Stimulated activated CD8-positive, alpha-beta memory T cell treated with anti-CD3 and anti-CD28 coated beads, Interleukin-7, amount 100 ng/mL, for 1 hour (primary cell): ENCODE results near the gene CLIP1.
"Not testable (repeated sequence)": the region's sequence is repeated elsewhere in the genome, so short reads cannot be mapped to it uniquely, and the experiment has no call there.

Experiments used
- DNase-seq, 2 donors: peaks; one replicate each; pipeline ENCODE4 v3.0.0-alpha.2; 2020; ENCODE audit warnings: low read depth in 2 of 2

The CLIP1 gene

GRCh38 chr12:122395319-122395718 lies 27.1 kb downstream of the CLIP1 start:
- no peak for DNase-seq

GRCh38 chr12:122394626-122395194 lies 27.8 kb downstream of the CLIP1 start:
- no peak for DNase-seq

- DNase-seq: no peak
Measured at GRCh38 chr12:122393817-122394216, 28.7 kb downstream of the CLIP1 start.

- no peak for DNase-seq
Measured at GRCh38 chr12:122392411-122392810, 30.1 kb downstream of the CLIP1 start.

GRCh38 chr12:122389677-122390076 lies 32.8 kb downstream of the CLIP1 start:
- no peak for DNase-seq

GRCh38 chr12:122387887-122388286 lies 34.6 kb downstream of the CLIP1 start:
- no peak for DNase-seq

GRCh38 chr12:122385171-122386016 lies 37.1 kb downstream of the CLIP1 start:
- no peak for DNase-seq

GRCh38 chr12:122382919-122383350 lies 39.5 kb downstream of the CLIP1 start:
- no peak for DNase-seq

- DNase-seq: no peak
Measured at GRCh38 chr12:122381021-122381420, 41.4 kb downstream of the CLIP1 start.

- not testable (repeated sequence) for DNase-seq
Measured at GRCh38 chr12:122376751-122377150, 45.7 kb downstream of the CLIP1 start.

- no peak for DNase-seq
Measured at GRCh38 chr12:122374707-122375106, 47.8 kb downstream of the CLIP1 start.

- no peak for DNase-seq
Measured at GRCh38 chr12:122371475-122372045, 50.9 kb downstream of the CLIP1 start.

- DNase-seq: no peak
Measured at GRCh38 chr12:122368361-122369073, 54.0 kb downstream of the CLIP1 start.

GRCh38 chr12:122367632-122368031 lies 54.8 kb downstream of the CLIP1 start:
- not testable (repeated sequence) for DNase-seq

GRCh38 chr12:122366685-122367475 lies 55.6 kb downstream of the CLIP1 start:
- DNase-seq: no peak

- not testable (repeated sequence) for DNase-seq
Measured at GRCh38 chr12:122365226-122365625, 57.2 kb downstream of the CLIP1 start.

- no peak for DNase-seq
Measured at GRCh38 chr12:122363782-122364181, 58.7 kb downstream of the CLIP1 start.

- DNase-seq: no peak
Measured at GRCh38 chr12:122362755-122363154, 59.7 kb downstream of the CLIP1 start.

- not testable (repeated sequence) for DNase-seq
Measured at GRCh38 chr12:122358403-122358802, 64.1 kb downstream of the CLIP1 start.

GRCh38 chr12:122357536-122357935 lies 64.9 kb downstream of the CLIP1 start:
- DNase-seq: not testable (repeated sequence)

GRCh38 chr12:122356991-122357390 lies 65.5 kb downstream of the CLIP1 start:
- not testable (repeated sequence) for DNase-seq
